ENCODE data around the gene GPR132.
A peak's percentile ranks its signal among the peaks of the same experiment; 100 is the strongest.

The GPR132 gene

GRCh38 chr14:105020815-105021655 is 44.2 kb downstream of the GPR132 start, which contains the start of gene CDCA4:
TSS of gene CDCA4 (minus strand) at chr14:105021083. CDS start at chr14:105011929, 9,154 bp downstream.
- peak; percentile 93 to 94 for DNase-seq (ENCODE audit: low read depth in 2 of 2)

GRCh38 chr14:105019861-105020814 is 45.1 kb downstream of the GPR132 start:
- no peak for DNase-seq (ENCODE audit: low read depth in 2 of 2)

GRCh38 chr14:105018414-105018813 is 46.8 kb downstream of the GPR132 start:
- no peak for DNase-seq (ENCODE audit: low read depth in 2 of 2)

- DNase-seq (ENCODE audit: low read depth in 2 of 2): no peak
These were observed 49.3 kb downstream of the GPR132 start for GRCh38 chr14:105015905-105016304.

GRCh38 chr14:105015242-105015641 is 50.0 kb downstream of the GPR132 start:
- DNase-seq (ENCODE audit: low read depth in 2 of 2): no peak

- DNase-seq (ENCODE audit: low read depth in 2 of 2): no peak
These were observed 50.6 kb downstream of the GPR132 start for GRCh38 chr14:105014631-105015030.

GRCh38 chr14:105014032-105014431 is 51.2 kb downstream of the GPR132 start:
- no peak for DNase-seq (ENCODE audit: low read depth in 2 of 2)

GRCh38 chr14:105013150-105013785 is 52.0 kb downstream of the GPR132 start:
- DNase-seq (ENCODE audit: low read depth in 2 of 2): no peak

GRCh38 chr14:105012171-105012985 is 52.9 kb downstream of the GPR132 start:
- no peak for DNase-seq (ENCODE audit: low read depth in 2 of 2)

GRCh38 chr14:105011312-105011990 is 53.8 kb downstream of the GPR132 start:
- DNase-seq (ENCODE audit: low read depth in 2 of 2): no peak

GRCh38 chr14:105010891-105011291 is 54.3 kb downstream of the GPR132 start:
- DNase-seq (ENCODE audit: low read depth in 2 of 2): no peak

- no peak for DNase-seq (ENCODE audit: low read depth in 2 of 2)
These were observed 55.1 kb downstream of the GPR132 start for GRCh38 chr14:105010106-105010505.

GRCh38 chr14:105007593-105008264 is 57.5 kb downstream of the GPR132 start:
- DNase-seq (ENCODE audit: low read depth in 2 of 2): no peak

- DNase-seq (ENCODE audit: low read depth in 2 of 2): no peak
These were observed 58.2 kb downstream of the GPR132 start for GRCh38 chr14:105006831-105007592.

- DNase-seq (ENCODE audit: low read depth in 2 of 2): no peak
These were observed 59.0 kb downstream of the GPR132 start for GRCh38 chr14:105005929-105006830.

- DNase-seq (ENCODE audit: low read depth in 2 of 2): no peak
These were observed 59.8 kb downstream of the GPR132 start for GRCh38 chr14:105005329-105005928.

Measured in fibroblast of skin of left quadriceps (primary cell).